ENCODE measurements around the gene HES5. TPM values are rescaled to one million over a fixed set of nuclear protein-coding genes. Genes with fewer than 3 reads are reported as not detected.

Gene HES5
- total RNA-seq, 1 donor, result not detected

DNA sequence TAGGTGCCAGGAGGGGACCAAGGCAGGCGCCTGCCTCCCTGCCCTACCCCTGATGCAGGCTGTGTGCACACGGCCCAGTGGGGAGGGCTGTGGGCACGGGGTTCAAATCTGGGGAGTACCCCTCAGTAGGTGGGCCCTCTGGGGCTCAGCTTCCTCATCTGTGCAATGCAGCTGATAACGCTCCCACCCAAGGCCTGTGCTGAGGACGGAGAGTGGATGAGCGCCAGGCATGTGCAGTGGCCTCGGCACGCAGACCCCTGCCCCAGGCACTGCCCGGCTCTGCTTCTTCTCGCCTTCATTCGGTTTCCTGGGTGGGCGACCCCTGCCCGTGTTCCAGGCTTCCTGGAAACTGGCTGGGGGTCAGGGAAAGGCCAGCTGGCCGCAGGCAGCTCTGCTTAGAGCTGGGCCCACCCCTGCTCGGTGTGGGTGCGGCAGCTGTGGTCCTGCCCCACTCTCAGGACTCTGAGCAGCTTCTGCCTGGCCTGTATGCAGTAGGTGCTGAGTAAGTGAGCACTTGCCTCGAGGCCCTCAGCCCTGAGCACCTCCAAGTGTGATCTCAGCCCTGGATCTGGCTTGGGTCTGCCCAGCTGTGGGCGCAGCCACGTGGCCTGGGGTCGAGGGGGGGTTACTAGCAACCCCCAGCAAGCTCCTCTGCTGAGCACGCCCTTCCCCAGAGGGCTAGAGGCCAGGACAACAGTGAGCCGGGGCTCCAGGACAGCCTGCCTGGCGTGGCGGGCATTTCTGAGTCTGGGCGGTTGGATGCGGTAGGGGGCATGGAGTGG lies 14.2 kb upstream of the HES5 start:
- TF ChIP-seq, protein P1, sequence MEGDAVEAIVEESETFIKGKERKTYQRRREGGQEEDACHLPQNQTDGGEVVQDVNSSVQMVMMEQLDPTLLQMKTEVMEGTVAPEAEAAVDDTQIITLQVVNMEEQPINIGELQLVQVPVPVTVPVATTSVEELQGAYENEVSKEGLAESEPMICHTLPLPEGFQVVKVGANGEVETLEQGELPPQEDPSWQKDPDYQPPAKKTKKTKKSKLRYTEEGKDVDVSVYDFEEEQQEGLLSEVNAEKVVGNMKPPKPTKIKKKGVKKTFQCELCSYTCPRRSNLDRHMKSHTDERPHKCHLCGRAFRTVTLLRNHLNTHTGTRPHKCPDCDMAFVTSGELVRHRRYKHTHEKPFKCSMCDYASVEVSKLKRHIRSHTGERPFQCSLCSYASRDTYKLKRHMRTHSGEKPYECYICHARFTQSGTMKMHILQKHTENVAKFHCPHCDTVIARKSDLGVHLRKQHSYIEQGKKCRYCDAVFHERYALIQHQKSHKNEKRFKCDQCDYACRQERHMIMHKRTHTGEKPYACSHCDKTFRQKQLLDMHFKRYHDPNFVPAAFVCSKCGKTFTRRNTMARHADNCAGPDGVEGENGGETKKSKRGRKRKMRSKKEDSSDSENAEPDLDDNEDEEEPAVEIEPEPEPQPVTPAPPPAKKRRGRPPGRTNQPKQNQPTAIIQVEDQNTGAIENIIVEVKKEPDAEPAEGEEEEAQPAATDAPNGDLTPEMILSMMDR (IDR thresholded peaks at IDR 0.05; ENCODE audit: insufficient read depth, low read length), result no peak
- no peak for DNase-seq (ENCODE audit: low read depth)
- H3K4me3 ChIP-seq (ENCODE audit: low read depth, low read length), result no peak overlapping the region

DNA sequence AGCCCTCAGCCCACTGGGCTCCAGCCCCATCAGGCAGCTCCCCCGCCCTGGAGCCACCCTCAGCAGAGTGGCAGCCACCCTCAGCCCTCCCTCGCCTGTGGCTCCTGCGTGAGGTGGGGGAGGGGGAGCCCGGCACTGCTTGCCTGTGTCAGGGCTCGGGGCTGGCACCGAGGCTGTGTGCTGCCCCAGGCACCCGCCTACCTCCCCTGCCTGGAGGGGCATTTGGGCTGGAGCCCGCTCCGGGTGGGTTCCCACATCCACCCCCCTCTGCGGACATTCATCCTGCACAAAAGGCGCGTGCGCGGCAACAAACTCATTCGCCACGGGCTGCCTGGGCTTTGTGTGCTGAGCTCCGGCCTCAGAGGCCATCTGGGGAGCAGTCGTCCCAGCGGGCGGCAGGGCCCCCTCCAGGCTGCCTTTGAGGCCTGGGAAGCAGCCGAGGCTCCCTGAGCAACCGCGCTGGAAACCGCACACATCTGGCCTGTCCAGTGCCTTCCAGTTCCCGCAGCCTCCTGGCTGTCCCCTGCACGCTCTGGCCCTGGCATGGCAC lies 13.6 kb upstream of the HES5 start:
- H3K4me3 ChIP-seq (ENCODE audit: low read depth, low read length), result no peak overlapping the region
- TF ChIP-seq, protein P1 (IDR thresholded peaks at IDR 0.05; ENCODE audit: insufficient read depth, low read length), result no peak
- no peak for DNase-seq (ENCODE audit: low read depth)

- TF ChIP-seq, protein P1 (IDR thresholded peaks at IDR 0.05; ENCODE audit: insufficient read depth, low read length), result no peak
- no peak for DNase-seq (ENCODE audit: low read depth)
- H3K4me3 ChIP-seq (ENCODE audit: low read depth, low read length), result no peak overlapping the region
Measured at GRCh38 chr1:2542246-2542915, 12.3 kb upstream of the HES5 start.

GRCh38 chr1:2541619-2542245 lies 11.7 kb upstream of the HES5 start:
- DNase-seq (ENCODE audit: low read depth), result no peak
- TF ChIP-seq, protein P1 (IDR thresholded peaks at IDR 0.05; ENCODE audit: insufficient read depth, low read length), result no peak
- no peak overlapping the region for H3K4me3 ChIP-seq (ENCODE audit: low read depth, low read length)

DNA sequence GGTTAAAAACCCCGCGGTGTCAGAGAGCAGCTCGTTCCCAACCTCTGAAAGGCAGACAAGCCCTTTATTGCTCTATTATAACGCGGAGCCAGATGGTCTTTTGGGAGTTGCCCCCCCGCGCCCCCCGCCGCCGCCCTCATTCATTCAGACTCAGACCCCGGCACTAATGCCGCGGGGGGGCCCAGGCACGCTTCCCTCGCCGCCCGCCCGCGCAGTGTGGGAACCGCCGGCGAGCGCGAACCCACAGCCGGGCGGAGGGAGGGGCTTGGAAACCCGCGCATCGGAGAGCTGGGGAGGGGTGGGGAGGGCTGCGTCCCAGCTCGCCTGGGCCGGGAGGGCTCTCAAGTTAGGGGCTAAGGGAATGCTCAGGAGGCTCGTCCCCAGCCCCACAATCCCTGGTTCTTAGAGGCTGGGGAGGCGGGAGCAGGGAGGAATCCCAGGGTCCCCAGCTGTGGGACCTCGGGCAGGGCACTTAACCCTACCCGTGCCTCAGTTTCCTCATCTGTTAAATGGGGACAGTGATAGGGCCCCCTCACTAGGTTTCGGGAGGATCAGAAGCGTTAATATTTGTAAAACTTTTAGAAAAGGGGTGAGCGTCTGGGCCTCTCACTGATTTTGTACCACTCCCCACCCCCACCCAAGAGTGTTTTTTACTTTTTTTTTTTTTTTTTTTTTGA lies 10.9 kb upstream of the HES5 start:
- H3K4me3 ChIP-seq (ENCODE audit: low read depth, low read length), result no peak overlapping the region
- no peak for DNase-seq (ENCODE audit: low read depth)
- TF ChIP-seq, protein P1 (IDR thresholded peaks at IDR 0.05; ENCODE audit: insufficient read depth, low read length), result no peak

DNA sequence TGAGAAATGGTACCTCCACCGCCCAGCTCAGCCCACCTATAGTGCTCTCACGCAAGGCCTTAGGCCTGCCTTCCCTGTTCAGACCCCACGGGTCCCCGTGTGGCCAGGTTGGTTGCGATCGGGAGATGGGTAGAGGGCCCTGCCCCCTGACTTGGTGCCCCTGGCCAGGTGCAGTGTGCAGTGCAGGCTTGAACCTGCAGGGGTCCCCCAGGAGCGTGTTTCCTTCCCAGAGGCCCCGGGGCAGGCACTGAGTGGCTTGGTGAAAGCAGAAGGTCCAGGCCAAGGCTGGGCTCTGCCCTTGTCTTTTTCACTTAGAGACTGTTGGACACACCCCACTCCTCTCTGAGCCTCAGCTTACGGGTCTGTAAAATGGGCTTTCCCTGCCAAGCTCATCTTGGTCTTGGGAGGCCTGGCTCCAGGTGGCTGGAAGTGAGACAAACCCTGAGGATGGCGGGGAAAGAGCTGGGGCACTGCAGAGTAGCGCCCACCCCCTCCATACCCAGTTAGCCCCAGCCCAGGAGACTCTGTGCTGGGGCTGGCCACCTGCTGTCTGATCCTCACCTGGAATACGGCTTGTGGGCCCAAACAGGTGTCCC lies 9.3 kb upstream of the HES5 start:
- H3K4me3 ChIP-seq (ENCODE audit: low read depth, low read length), result no peak overlapping the region
- TF ChIP-seq, protein P1 (IDR thresholded peaks at IDR 0.05; ENCODE audit: insufficient read depth, low read length), result no peak
- no peak for DNase-seq (ENCODE audit: low read depth)

All from fibroblast of the aortic adventitia (primary cell).